Suprapubic skin (tissue), 4 donors: ENCODE results near the gene CBARP. TPM values are rescaled to one million over a fixed set of nuclear protein-coding genes. Genes with fewer than 3 reads are reported as not detected.

Experiments
- DNase-seq, 2 donors: peaks; one replicate each; pipeline ENCODE4 v3.0.0-alpha.2; 2019; ENCODE audit warnings: low spot score in 2 of 2
- H3K27ac ChIP-seq: fragments of 200-600 bp; sonication (generic); one replicate; pipeline ENCODE4 v1.5.1; 2019
- H3K27me3 ChIP-seq: fragments of 200-600 bp; sonication (generic); one replicate; pipeline ENCODE4 v1.5.1; 2019
- H3K36me3 ChIP-seq: fragments of 200-600 bp; sonication (generic); one replicate; pipeline ENCODE4 v1.5.1; 2019
- H3K4me1 ChIP-seq: fragments of 200-600 bp; sonication (generic); one replicate; pipeline ENCODE4 v1.5.1; 2019
- H3K4me3 ChIP-seq: fragments of 200-600 bp; sonication (generic); one replicate; pipeline ENCODE4 v1.5.1; 2019; ENCODE audit warnings: mild to moderate bottlenecking
- H3K9me3 ChIP-seq: fragments of 200-600 bp; sonication (generic); one replicate; pipeline ENCODE4 v1.5.1; 2019
- EP300 ChIP-seq: sonication (generic); formaldehyde crosslinking; IDR thresholded peaks from one replicate; pipeline ENCODE4 v1.6.1; 2017; ENCODE audit warnings: antibody characterized with exemption
- POLR2A ChIP-seq, 2 donors: fragments of 450-650 bp; IDR thresholded peaks; one replicate each; pipeline ENCODE4 v1.6.1; 2017; ENCODE audit warnings: antibody characterized with exemption in 2 of 2, mild to moderate bottlenecking in 2 of 2, moderate library complexity in 2 of 2
- POLR2AphosphoS5 ChIP-seq, 3 donors: sonication (generic); formaldehyde crosslinking; IDR thresholded peaks; one replicate each; pipeline ENCODE4 v1.6.1; 2017; ENCODE audit warnings: antibody characterized with exemption in 3 of 3
- WGBS: methylation state at CpG from one replicate; pipeline ENCODE4 v1.1.5; 2018; 5-methylcytosine and 5-hydroxymethylcytosine counted together
- total RNA-seq, 4 donors: library from RNA; depleted of rRNA; stranded (reverse); fragments of >200 nt; gene quantifications; one replicate each; pipeline ENCODE4 v1.1.0, GENCODE V29; 2016
- TF ChIP-seq, protein P1 (sequence below), 2 donors: fragments of 200-600 bp in 1 of 2; fragments of 450-650 bp in 1 of 2; sonication (generic) in 1 of 2; IDR thresholded peaks; one replicate each; pipeline ENCODE4 v1.5.1; 2016 to 2019; ENCODE audit warnings: antibody characterized with exemption in 2 of 2, mild to moderate bottlenecking in 1 of 2, moderate library complexity in 1 of 2

CBARP gene
- total RNA-seq, 4 donors from 2014 or later: 2.9 to 8.6 (median 5.1) TPM

DNA sequence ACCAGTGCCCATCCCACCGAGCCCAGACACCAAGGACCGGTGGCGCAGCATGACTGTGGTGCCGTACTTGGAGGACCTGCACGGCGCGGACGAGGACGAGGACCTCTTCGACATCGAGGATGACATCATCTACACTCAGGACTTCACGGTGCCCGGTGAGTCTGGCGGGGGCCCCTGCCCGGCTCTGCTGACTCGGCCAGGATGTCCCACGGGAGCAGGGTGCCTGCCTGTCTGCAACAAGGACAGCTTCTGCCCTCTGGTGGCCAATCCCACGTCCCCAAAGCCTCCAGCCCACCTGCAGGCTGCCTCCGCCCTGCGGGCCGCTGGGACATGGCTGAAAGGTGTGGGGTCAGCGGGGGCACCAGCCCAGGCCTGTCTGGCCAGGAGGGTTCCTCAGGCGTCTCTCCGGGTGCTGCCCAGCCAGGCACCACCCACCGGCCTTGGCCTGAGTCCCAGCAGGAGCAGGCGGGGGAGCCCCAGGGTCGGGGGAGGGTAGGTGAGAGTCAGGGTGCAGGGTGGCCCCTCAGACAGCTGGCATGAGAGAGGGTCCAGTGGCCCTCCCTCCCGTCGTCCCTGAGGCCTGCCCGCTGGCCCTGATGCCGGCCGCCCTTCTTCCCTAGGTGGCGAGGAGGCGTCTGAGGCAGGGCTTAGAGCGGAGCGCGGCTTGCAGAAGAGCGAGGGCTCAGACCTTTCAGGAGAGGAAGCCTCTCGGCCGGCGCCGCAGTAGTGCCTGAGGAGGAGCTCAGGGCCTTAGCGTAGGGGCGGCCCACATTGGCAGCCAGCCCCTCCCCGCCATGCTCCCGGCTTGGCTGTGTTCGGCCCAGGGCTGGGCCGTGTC is 14.6 kb downstream of the CBARP start:
- no peak overlapping the region for H3K27ac ChIP-seq
- WGBS: 95% methylated on average over 11 of the region's 48 CpGs
- H3K36me3 ChIP-seq: peaks cover 83% of the 10 kb centered on the region
- no peak overlapping the region for H3K4me3 ChIP-seq
- no peaks in the 10 kb centered on the region for H3K9me3 ChIP-seq
- H3K4me1 ChIP-seq: peaks cover 4% of the 10 kb centered on the region
- DNase-seq: no peak
- no peaks in the 10 kb centered on the region for H3K27me3 ChIP-seq
- no peak for TF ChIP-seq POLR2A (IDR thresholded peaks at IDR 0.05)
- TF ChIP-seq POLR2AphosphoS5 (IDR thresholded peaks at IDR 0.05): no peak
- TF ChIP-seq EP300: no peak
- TF ChIP-seq, protein P1, sequence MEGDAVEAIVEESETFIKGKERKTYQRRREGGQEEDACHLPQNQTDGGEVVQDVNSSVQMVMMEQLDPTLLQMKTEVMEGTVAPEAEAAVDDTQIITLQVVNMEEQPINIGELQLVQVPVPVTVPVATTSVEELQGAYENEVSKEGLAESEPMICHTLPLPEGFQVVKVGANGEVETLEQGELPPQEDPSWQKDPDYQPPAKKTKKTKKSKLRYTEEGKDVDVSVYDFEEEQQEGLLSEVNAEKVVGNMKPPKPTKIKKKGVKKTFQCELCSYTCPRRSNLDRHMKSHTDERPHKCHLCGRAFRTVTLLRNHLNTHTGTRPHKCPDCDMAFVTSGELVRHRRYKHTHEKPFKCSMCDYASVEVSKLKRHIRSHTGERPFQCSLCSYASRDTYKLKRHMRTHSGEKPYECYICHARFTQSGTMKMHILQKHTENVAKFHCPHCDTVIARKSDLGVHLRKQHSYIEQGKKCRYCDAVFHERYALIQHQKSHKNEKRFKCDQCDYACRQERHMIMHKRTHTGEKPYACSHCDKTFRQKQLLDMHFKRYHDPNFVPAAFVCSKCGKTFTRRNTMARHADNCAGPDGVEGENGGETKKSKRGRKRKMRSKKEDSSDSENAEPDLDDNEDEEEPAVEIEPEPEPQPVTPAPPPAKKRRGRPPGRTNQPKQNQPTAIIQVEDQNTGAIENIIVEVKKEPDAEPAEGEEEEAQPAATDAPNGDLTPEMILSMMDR (IDR thresholded peaks at IDR 0.05): no peak

DNA sequence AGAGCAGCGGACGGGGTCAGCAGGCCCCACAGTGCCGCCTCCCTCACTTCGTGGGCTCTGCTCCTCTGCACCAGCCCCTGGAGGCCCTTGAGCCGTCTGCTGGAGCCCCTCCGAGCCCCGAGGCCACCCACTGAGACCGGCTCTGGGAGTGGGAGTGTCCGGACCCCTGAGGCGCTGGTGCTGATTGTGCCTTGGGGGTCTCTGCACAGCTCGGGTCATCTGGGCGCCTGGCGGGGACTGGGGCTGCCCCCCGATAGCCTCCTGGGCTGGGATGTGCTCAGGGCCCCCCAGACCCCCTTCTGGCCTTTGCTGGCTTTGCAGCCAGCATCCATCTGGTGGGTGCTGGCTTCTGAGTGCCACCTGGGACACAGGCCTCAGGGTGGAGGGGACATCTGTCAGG is 15.4 kb downstream of the CBARP start:
- Histone ChIP-seq H3K36me3 (peaks cover 74% of the 10 kb centered on the region), H3K4me1 (peaks cover 10% of the 10 kb centered on the region), H3K9me3 (no peaks in the 10 kb centered on the region), H3K27ac (no peak overlapping the region), H3K4me3 (no peak overlapping the region), H3K27me3 (no peaks in the 10 kb centered on the region)
- DNase-seq: no peak
- 84% methylated on average over 4 of the region's 14 CpGs for WGBS
- TF ChIP-seq, protein P1 (IDR thresholded peaks at IDR 0.05): no peak

DNA sequence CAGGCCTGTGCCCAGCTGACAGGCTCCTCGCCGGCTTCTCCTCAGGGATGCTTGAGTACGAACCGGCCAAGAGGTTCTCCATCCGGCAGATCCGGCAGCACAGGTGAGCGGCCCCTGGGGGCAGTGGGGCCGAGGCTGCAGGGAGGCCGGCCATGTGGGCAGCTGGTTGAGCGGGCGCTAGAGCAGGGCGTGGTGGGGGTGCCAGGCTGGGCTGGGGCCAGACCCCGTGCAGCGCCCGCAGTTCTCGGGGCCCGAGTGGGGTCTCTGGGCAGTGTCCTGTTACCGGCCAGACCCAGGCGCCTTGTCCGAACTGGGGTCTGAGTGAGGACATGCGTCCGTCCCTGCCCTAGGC is 15.9 kb downstream of the CBARP start:
- DNase-seq: no peak
- Histone ChIP-seq H3K27ac (no peak overlapping the region), H3K9me3 (no peaks in the 10 kb centered on the region), H3K4me3 (no peak overlapping the region), H3K36me3 (peaks cover 69% of the 10 kb centered on the region), H3K4me1 (peaks cover 15% of the 10 kb centered on the region), H3K27me3 (no peaks in the 10 kb centered on the region)
- TF ChIP-seq POLR2A (IDR thresholded peaks at IDR 0.05) (no peak), EP300 (no peak)
- WGBS: no CpG with 5 or more reads among the region's 22 CpGs

DNA sequence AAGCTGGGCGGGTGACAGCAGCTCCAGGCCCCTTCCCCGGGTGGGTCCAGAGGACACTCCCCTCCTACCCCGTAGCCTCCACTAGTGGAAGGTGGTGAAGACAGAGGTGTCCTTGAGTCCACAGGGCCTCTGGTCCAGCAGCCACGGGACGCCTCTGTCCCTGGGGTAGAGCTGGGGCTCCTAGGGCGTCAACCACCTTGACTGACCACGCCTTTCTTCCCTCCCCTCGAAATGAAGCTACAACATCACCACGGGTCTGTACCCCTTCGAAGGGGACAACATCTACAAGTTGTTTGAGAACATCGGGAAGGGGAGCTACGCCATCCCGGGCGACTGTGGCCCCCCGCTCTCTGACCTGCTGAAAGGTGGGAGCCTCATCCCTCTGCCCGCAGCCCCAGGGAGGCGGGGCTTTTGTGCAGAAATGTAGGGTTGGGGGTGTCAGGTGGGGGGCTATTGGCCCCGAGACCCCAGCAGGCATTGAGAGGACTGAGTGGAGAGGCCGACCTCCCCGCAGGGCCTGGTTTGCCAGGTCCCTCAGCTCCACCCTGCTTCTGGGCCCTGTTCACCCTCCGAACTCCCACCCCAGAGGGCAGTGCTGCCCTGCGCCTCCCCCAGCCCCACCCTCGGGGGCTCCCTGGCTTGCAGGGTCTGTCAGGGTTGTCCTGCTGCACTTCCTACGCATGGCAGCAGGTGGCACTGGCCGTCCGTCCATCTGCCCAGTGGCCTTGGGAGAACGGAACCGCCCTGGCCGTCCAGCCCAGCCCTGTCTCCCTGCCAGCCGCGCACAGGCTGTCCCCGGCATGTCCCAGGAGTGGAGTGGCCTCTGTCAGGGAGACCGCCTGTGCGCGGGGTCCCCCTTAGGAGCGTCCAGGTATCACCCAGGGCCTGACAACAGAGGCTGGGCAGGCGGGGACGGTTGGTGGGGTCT is 16.6 kb downstream of the CBARP start:
- no peak for TF ChIP-seq POLR2AphosphoS5 (IDR thresholded peaks at IDR 0.05)
- TF ChIP-seq, protein P1 (IDR thresholded peaks at IDR 0.05): peak in 1 of 2 donors; percentile 56
- Histone ChIP-seq H3K4me3 (no peak overlapping the region), H3K9me3 (no peaks in the 10 kb centered on the region), H3K36me3 (peaks cover 63% of the 10 kb centered on the region), H3K4me1 (peaks cover 19% of the 10 kb centered on the region), H3K27ac (no peak overlapping the region), H3K27me3 (no peaks in the 10 kb centered on the region)
- 66% methylated on average over 9 of the region's 38 CpGs for WGBS
- no peak for DNase-seq

DNA sequence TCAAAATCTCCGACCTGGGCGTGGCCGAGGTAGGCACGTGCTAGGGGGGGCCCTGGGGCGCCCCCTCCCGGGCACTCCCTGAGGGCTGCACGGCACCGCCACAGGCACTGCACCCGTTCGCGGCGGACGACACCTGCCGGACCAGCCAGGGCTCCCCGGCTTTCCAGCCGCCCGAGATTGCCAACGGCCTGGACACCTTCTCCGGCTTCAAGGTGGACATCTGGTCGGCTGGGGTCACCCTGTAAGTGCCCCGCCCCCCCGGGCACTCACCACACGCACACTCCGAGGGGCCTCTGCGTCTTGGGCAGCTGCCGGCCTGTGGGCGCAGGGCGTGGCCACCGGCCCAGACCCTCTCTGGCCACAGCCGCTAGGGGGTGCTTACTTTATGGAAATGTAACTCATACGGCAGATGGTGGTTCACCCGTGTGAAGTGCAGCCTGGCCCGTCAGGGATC is 17.3 kb downstream of the CBARP start:
- 80% methylated on average over 2 of the region's 33 CpGs for WGBS
- no peaks in the 10 kb centered on the region for H3K9me3 ChIP-seq
- H3K27me3 ChIP-seq: no peaks in the 10 kb centered on the region
- peaks cover 55% of the 10 kb centered on the region for H3K36me3 ChIP-seq
- H3K4me1 ChIP-seq: peaks cover 27% of the 10 kb centered on the region
- no peak overlapping the region for H3K4me3 ChIP-seq
- no peak for DNase-seq
- TF ChIP-seq POLR2AphosphoS5 (IDR thresholded peaks at IDR 0.05) (no peak), POLR2A (IDR thresholded peaks at IDR 0.05) (no peak), EP300 (no peak)
- TF ChIP-seq, protein P1 (IDR thresholded peaks at IDR 0.05): no peak
- H3K27ac ChIP-seq: no peak overlapping the region
